ENCODE data around the gene ARHGEF28. TPM values are rescaled to one million over a fixed set of nuclear protein-coding genes. Genes with fewer than 3 reads are reported as not detected.

The ARHGEF28 gene
- total RNA-seq, 1 donor from 2014 or later, result 0.11 TPM

- Mint-ChIP-seq H3K27me3 (ENCODE audit: low read depth) (peaks cover 30% of the 10 kb centered on the region), H3K4me3 (ENCODE audit: low read depth) (no peak overlapping the region), H3K4me1 (ENCODE audit: low read depth) (peaks cover 6% of the 10 kb centered on the region), H3K9me3 (no peaks in the 10 kb centered on the region), H3K36me3 (ENCODE audit: low read depth) (no peaks in the 10 kb centered on the region), H3K27ac (no peak overlapping the region)
- intact Hi-C loops (cut with micrococcal nuclease), result loop anchor here (10.0 kb wide), 2 partner anchors 856 to 1006 kb away; partner anchors contain the start of genes GFM2 and NSA2
- DNase-seq (ENCODE audit: low spot score), result no peak
Observed at GRCh38 chr5:73908395-73908794, 282.4 kb downstream of the ARHGEF28 start.

DNA sequence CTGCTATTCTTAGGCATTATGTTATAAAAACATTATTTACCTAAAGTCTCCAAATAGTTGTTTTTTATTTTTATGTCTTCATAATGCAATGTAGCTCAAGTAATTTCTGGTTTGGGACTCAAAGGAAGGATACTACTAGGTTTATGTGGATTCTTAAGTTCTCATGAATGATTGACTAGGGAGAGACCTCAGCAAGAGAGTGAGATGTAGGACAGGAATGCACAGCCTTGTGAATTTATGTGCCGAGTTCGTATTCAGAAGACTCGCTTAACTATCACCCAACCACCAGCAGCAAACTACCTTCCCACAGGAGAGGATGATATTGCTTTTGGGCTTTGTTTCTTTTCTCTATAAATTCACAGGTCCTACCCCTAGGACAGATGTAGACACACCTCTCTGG is 282.9 kb downstream of the ARHGEF28 start:
- H3K4me1 Mint-ChIP-seq (ENCODE audit: low read depth), result peaks cover 6% of the 10 kb centered on the region
- H3K27ac Mint-ChIP-seq, result no peak overlapping the region
- intact Hi-C loops (cut with micrococcal nuclease), result loop anchor here (10.0 kb wide), 2 partner anchors 856 to 1006 kb away; partner anchors contain the start of genes GFM2 and NSA2
- H3K4me3 Mint-ChIP-seq (ENCODE audit: low read depth), result no peak overlapping the region
- peaks cover 25% of the 10 kb centered on the region for H3K27me3 Mint-ChIP-seq (ENCODE audit: low read depth)
- no peaks in the 10 kb centered on the region for H3K36me3 Mint-ChIP-seq (ENCODE audit: low read depth)
- no peaks in the 10 kb centered on the region for H3K9me3 Mint-ChIP-seq
- no peak for DNase-seq (ENCODE audit: low spot score)

GRCh38 chr5:73909474-73909873 is 283.5 kb downstream of the ARHGEF28 start:
- Mint-ChIP-seq H3K9me3 (no peaks in the 10 kb centered on the region), H3K27me3 (ENCODE audit: low read depth) (peaks cover 22% of the 10 kb centered on the region), H3K27ac (no peak overlapping the region), H3K36me3 (ENCODE audit: low read depth) (no peaks in the 10 kb centered on the region), H3K4me3 (ENCODE audit: low read depth) (no peak overlapping the region), H3K4me1 (ENCODE audit: low read depth) (peaks cover 6% of the 10 kb centered on the region)
- no peak for DNase-seq (ENCODE audit: low spot score)
- intact Hi-C loops (cut with micrococcal nuclease), result loop anchor here (10.0 kb wide), 2 partner anchors 855 to 1005 kb away; partner anchors contain the start of genes GFM2 and NSA2

DNA sequence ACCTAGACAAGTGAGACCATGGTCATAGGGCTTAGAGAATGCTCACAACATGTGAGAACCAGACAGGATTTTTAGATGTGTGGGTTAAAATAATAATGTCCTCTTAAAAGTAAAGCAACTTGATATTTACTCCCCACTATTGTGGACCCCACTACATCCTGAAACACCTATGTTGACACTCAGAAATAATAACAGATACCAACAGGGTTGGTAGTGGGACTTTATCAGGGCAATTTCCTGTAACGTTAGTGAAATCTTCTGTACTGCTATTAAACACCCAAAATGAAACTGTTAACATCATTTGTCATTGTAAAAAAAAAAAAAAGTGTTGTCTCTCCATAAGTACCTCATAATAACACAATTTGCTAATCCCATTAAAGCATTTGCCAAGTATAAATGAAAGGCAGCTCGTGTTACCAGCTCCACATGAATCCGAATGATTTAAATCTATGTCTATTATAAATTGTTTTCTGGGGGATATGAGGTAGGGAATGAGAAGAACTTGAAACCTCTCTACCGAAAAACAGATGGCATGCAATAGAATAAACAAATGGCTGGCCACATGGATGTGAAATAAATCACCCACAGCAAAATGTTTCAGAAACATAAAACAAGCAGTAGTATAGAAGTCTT is 285.9 kb downstream of the ARHGEF28 start:
- no peak overlapping the region for H3K27ac Mint-ChIP-seq
- H3K4me3 Mint-ChIP-seq (ENCODE audit: low read depth), result no peak overlapping the region
- peaks cover 6% of the 10 kb centered on the region for H3K4me1 Mint-ChIP-seq (ENCODE audit: low read depth)
- DNase-seq (ENCODE audit: low spot score), result no peak
- peaks cover 13% of the 10 kb centered on the region for H3K27me3 Mint-ChIP-seq (ENCODE audit: low read depth)
- H3K36me3 Mint-ChIP-seq (ENCODE audit: low read depth), result no peaks in the 10 kb centered on the region
- intact Hi-C loops (cut with micrococcal nuclease), result no loop called here
- no peaks in the 10 kb centered on the region for H3K9me3 Mint-ChIP-seq

DNA sequence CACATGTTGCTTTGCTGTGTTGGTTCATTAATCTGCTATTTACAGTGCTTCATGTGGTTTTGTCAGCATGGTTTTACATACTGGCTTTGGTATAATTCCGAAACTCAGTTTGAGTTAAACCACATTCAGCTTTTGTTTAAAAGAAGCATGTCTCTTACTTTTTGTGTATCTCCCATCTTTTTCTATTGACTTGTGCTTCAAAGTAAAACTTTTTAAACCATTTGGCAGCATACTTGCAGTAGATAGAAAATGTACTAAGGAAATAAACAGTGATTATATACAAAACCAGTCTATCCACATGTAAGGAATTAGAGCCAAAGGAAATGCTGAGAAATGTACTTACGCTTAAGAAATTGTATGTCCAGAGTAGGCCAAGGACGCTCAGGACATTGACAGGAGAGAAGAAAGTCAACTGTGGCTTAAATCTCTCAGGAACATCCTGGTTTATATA is 286.9 kb downstream of the ARHGEF28 start:
- peaks cover 7% of the 10 kb centered on the region for H3K27me3 Mint-ChIP-seq (ENCODE audit: low read depth)
- no peak for DNase-seq (ENCODE audit: low spot score)
- no peaks in the 10 kb centered on the region for H3K36me3 Mint-ChIP-seq (ENCODE audit: low read depth)
- no peak overlapping the region for H3K4me3 Mint-ChIP-seq (ENCODE audit: low read depth)
- H3K4me1 Mint-ChIP-seq (ENCODE audit: low read depth), result peaks cover 6% of the 10 kb centered on the region
- intact Hi-C loops (cut with micrococcal nuclease), result no loop called here
- no peak overlapping the region for H3K27ac Mint-ChIP-seq
- H3K9me3 Mint-ChIP-seq, result no peaks in the 10 kb centered on the region

GRCh38 chr5:73913971-73914370 is 288.0 kb downstream of the ARHGEF28 start:
- Mint-ChIP-seq H3K4me1 (ENCODE audit: low read depth) (peaks cover 6% of the 10 kb centered on the region), H3K27ac (no peak overlapping the region), H3K9me3 (no peaks in the 10 kb centered on the region), H3K4me3 (ENCODE audit: low read depth) (no peak overlapping the region), H3K27me3 (ENCODE audit: low read depth) (peaks cover 7% of the 10 kb centered on the region), H3K36me3 (ENCODE audit: low read depth) (no peaks in the 10 kb centered on the region)
- intact Hi-C loops (cut with micrococcal nuclease), result no loop called here
- no peak for DNase-seq (ENCODE audit: low spot score)

DNA sequence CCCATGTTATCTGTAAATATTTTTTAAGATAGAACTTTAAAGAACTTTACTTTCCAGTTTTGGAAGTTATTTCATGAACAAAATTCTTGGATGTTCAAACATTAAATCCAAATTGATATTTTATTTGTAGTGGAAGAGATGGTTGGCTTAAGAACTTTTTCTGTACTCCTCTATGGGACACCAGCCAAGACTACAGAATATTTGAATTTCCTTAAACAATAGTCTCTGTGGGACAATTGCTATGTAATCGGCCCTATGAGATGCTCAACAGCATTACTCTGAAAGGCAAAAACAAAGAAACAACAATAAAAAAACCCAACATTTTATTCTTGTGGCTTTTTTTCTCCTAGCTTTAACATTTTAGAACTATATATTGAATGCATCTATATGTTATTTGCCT is 289.3 kb downstream of the ARHGEF28 start:
- peaks cover 10% of the 10 kb centered on the region for H3K27me3 Mint-ChIP-seq (ENCODE audit: low read depth)
- no peaks in the 10 kb centered on the region for H3K36me3 Mint-ChIP-seq (ENCODE audit: low read depth)
- intact Hi-C loops (cut with micrococcal nuclease), result no loop called here
- H3K27ac Mint-ChIP-seq, result no peak overlapping the region
- DNase-seq (ENCODE audit: low spot score), result no peak
- no peaks in the 10 kb centered on the region for H3K9me3 Mint-ChIP-seq
- no peak overlapping the region for H3K4me3 Mint-ChIP-seq (ENCODE audit: low read depth)
- H3K4me1 Mint-ChIP-seq (ENCODE audit: low read depth), result peaks cover 6% of the 10 kb centered on the region

- Mint-ChIP-seq H3K36me3 (ENCODE audit: low read depth) (no peaks in the 10 kb centered on the region), H3K4me3 (ENCODE audit: low read depth) (no peak overlapping the region), H3K27me3 (ENCODE audit: low read depth) (peaks cover 11% of the 10 kb centered on the region), H3K27ac (no peak overlapping the region), H3K9me3 (no peaks in the 10 kb centered on the region), H3K4me1 (ENCODE audit: low read depth) (peaks cover 4% of the 10 kb centered on the region)
- intact Hi-C loops (cut with micrococcal nuclease), result no loop called here
- no peak for DNase-seq (ENCODE audit: low spot score)
Observed at GRCh38 chr5:73917433-73917832, 291.4 kb downstream of the ARHGEF28 start.

GRCh38 chr5:73917891-73918290 is 291.9 kb downstream of the ARHGEF28 start:
- H3K27me3 Mint-ChIP-seq (ENCODE audit: low read depth), result peaks cover 12% of the 10 kb centered on the region
- H3K4me3 Mint-ChIP-seq (ENCODE audit: low read depth), result no peak overlapping the region
- no peak for DNase-seq (ENCODE audit: low spot score)
- no peaks in the 10 kb centered on the region for H3K9me3 Mint-ChIP-seq
- peaks cover 3% of the 10 kb centered on the region for H3K4me1 Mint-ChIP-seq (ENCODE audit: low read depth)
- no peaks in the 10 kb centered on the region for H3K36me3 Mint-ChIP-seq (ENCODE audit: low read depth)
- H3K27ac Mint-ChIP-seq, result no peak overlapping the region
- intact Hi-C loops (cut with micrococcal nuclease), result no loop called here

DNA sequence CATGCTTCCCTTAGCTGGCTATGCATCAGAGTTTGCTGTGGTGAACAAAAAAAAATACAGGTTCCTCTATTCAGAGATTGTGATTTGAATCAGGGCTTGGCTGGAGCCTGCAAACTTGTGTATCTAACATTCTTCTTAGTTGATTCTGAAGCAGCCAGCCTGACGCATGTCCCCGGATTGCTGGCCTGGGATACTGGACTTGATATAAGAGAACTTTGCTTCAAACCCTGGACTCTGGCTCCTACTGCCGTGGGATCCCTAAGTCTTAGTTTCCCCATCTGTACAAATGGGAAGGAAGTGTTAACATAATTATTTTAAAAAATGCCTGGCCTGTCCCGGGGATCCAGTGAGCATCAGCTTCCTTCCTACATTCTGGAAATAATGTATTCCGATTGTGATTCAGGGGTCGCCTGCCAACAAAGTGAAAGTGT is 292.8 kb downstream of the ARHGEF28 start:
- Mint-ChIP-seq H3K4me3 (ENCODE audit: low read depth) (no peak overlapping the region), H3K36me3 (ENCODE audit: low read depth) (no peaks in the 10 kb centered on the region), H3K9me3 (no peaks in the 10 kb centered on the region), H3K27me3 (ENCODE audit: low read depth) (peaks cover 14% of the 10 kb centered on the region), H3K27ac (no peak overlapping the region), H3K4me1 (ENCODE audit: low read depth) (no peaks in the 10 kb centered on the region)
- intact Hi-C loops (cut with micrococcal nuclease), result no loop called here
- no peak for DNase-seq (ENCODE audit: low spot score)

DNA sequence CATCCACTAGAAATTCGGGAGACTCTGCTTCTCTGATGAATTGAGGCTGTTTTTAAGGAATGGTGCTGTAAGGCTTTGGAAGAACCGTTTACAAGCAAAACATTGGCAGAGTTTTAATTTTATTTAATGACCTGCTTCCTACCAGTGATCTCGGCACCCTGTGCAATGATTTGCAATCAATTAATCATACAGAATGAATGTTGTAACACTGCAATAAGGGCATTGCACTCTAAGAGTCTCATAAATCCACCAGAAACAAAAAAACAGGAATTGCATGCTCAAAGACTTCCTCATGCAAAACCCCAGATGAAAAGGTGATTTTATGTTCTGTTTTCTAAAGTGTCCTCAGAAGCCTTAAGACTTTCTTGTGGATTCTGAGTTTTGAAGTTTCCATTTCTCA is 295.7 kb downstream of the ARHGEF28 start:
- H3K27me3 Mint-ChIP-seq (ENCODE audit: low read depth), result peaks cover 17% of the 10 kb centered on the region
- H3K27ac Mint-ChIP-seq, result no peak overlapping the region
- DNase-seq (ENCODE audit: low spot score), result no peak
- intact Hi-C loops (cut with micrococcal nuclease), result no loop called here
- H3K36me3 Mint-ChIP-seq (ENCODE audit: low read depth), result no peaks in the 10 kb centered on the region
- no peaks in the 10 kb centered on the region for H3K9me3 Mint-ChIP-seq
- no peaks in the 10 kb centered on the region for H3K4me1 Mint-ChIP-seq (ENCODE audit: low read depth)
- no peak overlapping the region for H3K4me3 Mint-ChIP-seq (ENCODE audit: low read depth)

DNA sequence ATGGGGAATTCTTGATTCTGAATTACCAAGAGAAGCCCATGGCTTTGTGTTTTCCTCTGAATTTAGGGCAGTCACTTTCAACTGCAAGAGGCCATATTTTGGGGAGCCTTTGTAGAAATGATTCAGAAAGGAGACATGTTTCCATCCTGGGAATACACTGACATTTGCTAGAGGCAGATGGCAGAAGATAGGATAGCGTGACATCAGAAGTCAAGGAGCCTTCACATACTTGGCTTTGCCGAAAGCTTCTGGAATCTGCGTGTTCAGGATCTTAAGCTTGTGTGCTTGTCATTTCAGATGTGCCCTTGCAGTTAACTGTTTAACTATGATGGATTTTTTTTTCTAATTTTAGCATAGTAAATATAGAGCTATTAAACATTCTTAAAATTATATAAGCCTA is 296.2 kb downstream of the ARHGEF28 start:
- Mint-ChIP-seq H3K4me3 (ENCODE audit: low read depth) (no peak overlapping the region), H3K27me3 (ENCODE audit: low read depth) (peaks cover 17% of the 10 kb centered on the region), H3K9me3 (no peaks in the 10 kb centered on the region), H3K4me1 (ENCODE audit: low read depth) (no peaks in the 10 kb centered on the region), H3K36me3 (ENCODE audit: low read depth) (no peaks in the 10 kb centered on the region), H3K27ac (no peak overlapping the region)
- DNase-seq (ENCODE audit: low spot score), result no peak
- intact Hi-C loops (cut with micrococcal nuclease), result no loop called here

DNA sequence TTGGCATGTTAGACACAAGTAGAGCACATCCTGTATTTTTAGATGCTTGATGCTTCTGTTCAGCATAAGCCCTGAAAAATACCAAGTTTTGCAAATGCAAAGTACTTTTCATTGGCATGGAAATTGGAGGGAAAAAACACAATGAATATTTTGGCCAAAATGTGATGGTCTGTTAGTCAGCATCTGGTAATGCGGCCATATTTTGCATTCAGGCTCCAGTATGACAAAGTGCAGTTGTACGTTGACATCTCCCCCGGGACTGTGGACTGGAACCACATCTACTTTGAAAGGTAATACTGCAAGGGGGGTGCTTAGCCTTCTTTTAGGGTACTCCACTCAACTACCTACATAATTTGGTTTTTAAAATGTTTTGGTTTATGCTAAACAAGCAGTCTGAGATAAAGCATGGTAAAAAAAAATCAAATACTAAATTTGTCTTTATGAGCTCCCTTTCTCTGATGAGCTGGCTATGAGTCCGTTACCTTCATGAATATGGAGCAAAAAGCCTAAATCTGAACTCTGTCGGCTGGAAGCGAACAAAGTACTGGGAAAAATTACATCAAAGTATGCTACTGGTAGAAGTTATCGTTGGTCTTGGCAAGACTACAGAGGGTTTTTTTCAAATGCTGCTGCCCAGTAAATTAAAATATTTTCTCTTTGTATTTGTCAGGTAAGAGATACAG is 297.0 kb downstream of the ARHGEF28 start:
- Mint-ChIP-seq H3K27ac (no peak overlapping the region), H3K4me3 (ENCODE audit: low read depth) (no peak overlapping the region), H3K4me1 (ENCODE audit: low read depth) (no peaks in the 10 kb centered on the region), H3K27me3 (ENCODE audit: low read depth) (peaks cover 17% of the 10 kb centered on the region), H3K36me3 (ENCODE audit: low read depth) (no peaks in the 10 kb centered on the region), H3K9me3 (no peaks in the 10 kb centered on the region)
- intact Hi-C loops (cut with micrococcal nuclease), result no loop called here
- no peak for DNase-seq (ENCODE audit: low spot score)
